GM15510 (cell line): Measurements from ENCODE around the gene CGB8.

Source experiments
- POLR2A ChIP-seq: IDR thresholded peaks from 3 replicates; pipeline ENCODE4 v1.6.1; 2011; ENCODE audit warnings: borderline replicate concordance; ENCODE audit not compliant: insufficient read length; ENCODE audit errors: extremely low read depth

Gene CGB8

GRCh38 chr19:49010453-49010852 is 38.5 kb downstream of the CGB8 start:
- no peak for TF ChIP-seq POLR2A

- TF ChIP-seq POLR2A, result no peak
Observed at GRCh38 chr19:49009828-49010227, 39.1 kb downstream of the CGB8 start.

- no peak for TF ChIP-seq POLR2A
Observed at GRCh38 chr19:49006905-49007304, 42.0 kb downstream of the CGB8 start.

- TF ChIP-seq POLR2A, result no peak
Observed at GRCh38 chr19:49004964-49005614, 43.8 kb downstream of the CGB8 start.

- no peak for TF ChIP-seq POLR2A
Observed at GRCh38 chr19:49004133-49004532, 44.8 kb downstream of the CGB8 start.

GRCh38 chr19:48999481-49000325 is 49.2 kb downstream of the CGB8 start:
- no peak for TF ChIP-seq POLR2A

GRCh38 chr19:48997972-48998371 is 50.9 kb downstream of the CGB8 start:
- no peak for TF ChIP-seq POLR2A
